ENCODE measurements around the gene HBS1L. TPM values are rescaled to one million over a fixed set of nuclear protein-coding genes. Genes with fewer than 3 reads are reported as not detected.

Gene HBS1L
- total and polyA plus RNA-seq, 10 of the 15 experiments (the other 5 are each of a cell fraction or from before 2014, with no cell fraction given): 58.7 to 142 (median 78.8) TPM

- H3K27me3 ChIP-seq (replicated peaks in 1 of 2; ENCODE audit: control insufficient read depth in 2 of 2, insufficient read depth in 2 of 2, low read length in 1 of 2): no peaks in the 10 kb centered on the region
- BruUV-seq (replicated peaks): no TSS peak
- H3K4me3 ChIP-seq: no peak overlapping the region
- ATAC-seq (peak; percentile 66), DNase-seq (ENCODE audit: low read depth, low spot score) (no peak), FAIRE-seq (no peak)
- H4K20me1 ChIP-seq (ENCODE audit: control insufficient read depth, insufficient read depth): no peaks in the 10 kb centered on the region
- H2AFZ ChIP-seq (ENCODE audit: control insufficient read depth, low read depth, low read length): peak overlapping the region; percentile 6; the same call in 1 of the 2 replicates
- in situ Hi-C loops (cut with MboI): no loop called here
- H3K79me2 ChIP-seq (ENCODE audit: control insufficient read depth, insufficient read depth, low read length): no peaks in the 10 kb centered on the region
- H3K9me3 ChIP-seq (replicated peaks; ENCODE audit: control insufficient read depth, insufficient read depth, low read length): peaks cover 5% of the 10 kb centered on the region; the same call in 2 of the 3 replicates
- H3K9ac ChIP-seq (ENCODE audit: control insufficient read depth, insufficient read depth, low read length): no peak overlapping the region
- ChIA-PET CTCF (no interaction called here), RAD21 (ENCODE audit: unreplicated experiment) (interaction anchor here (1.2 kb wide), 1 partner anchor 36 kb away, joined by 3 read pairs; no protein-coding TSS in a partner anchor), POLR2A (interaction anchor here (3.7 kb wide), 1 partner anchor 11 kb away, joined by 21 read pairs; the partner anchor contains the start of gene HBS1L), SMC1A (ENCODE audit: uncharacterized antibody, unreplicated experiment) (interaction anchor here (4.9 to 7.1 kb wide), 2 partner anchors 12 to 19 kb away, joined by 23 to 40 read pairs; partner anchors contain the start of gene HBS1L)
- no peaks in the 10 kb centered on the region; the same call in 1 of the 2 replicates for H3K4me1 ChIP-seq (ENCODE audit: control insufficient read depth, insufficient read depth, low read length)
- TF ChIP-seq SPI1 (IDR thresholded peaks at IDR 0.05; ENCODE audit: borderline replicate concordance, insufficient read depth, low read depth, low read length) (peak; percentile 68), GATAD2B (conservative IDR thresholded peaks at IDR 0.05; ENCODE audit: low read depth) (peak; percentile 48; the same call in 1 of the 2 replicates), ETV6 (conservative IDR thresholded peaks at IDR 0.05 in 1 of 2, IDR thresholded peaks at IDR 0.05 in 1 of 2; ENCODE audit: borderline replicate concordance in 1 of 2, low read depth in 1 of 2) (peak in 1 of 2 experiments; percentile 40; a peak in 1 of 4 replicates), EED (IDR thresholded peaks at IDR 0.05; ENCODE audit: low read depth) (peak; percentile 64), IKZF2 (IDR thresholded peaks at IDR 0.05) (peak in 1 of 2 experiments; percentile 38; a peak in 1 of 4 replicates), STAT1 (conservative IDR thresholded peaks at IDR 0.05) (no peak), IRF3 (IDR thresholded peaks at IDR 0.05) (no peak), ATF7 (IDR thresholded peaks at IDR 0.05; ENCODE audit: low read depth) (peak; percentile 37; the same call in 1 of the 2 replicates), ATF2 (IDR thresholded peaks at IDR 0.05; ENCODE audit: low read length) (peak; percentile 68), TARDBP (IDR thresholded peaks at IDR 0.05; ENCODE audit: borderline replicate concordance) (no peak)
- no peak overlapping the region for H3K27ac ChIP-seq (ENCODE audit: control insufficient read depth, insufficient read depth)
- intact Hi-C loops (cut with micrococcal nuclease; ENCODE audit: unreplicated experiment): no loop called here
- no peak overlapping the region for H3K4me2 ChIP-seq (ENCODE audit: control insufficient read depth, insufficient read depth)
- no peaks in the 10 kb centered on the region for H3K36me3 ChIP-seq (ENCODE audit: control insufficient read depth in 2 of 2, insufficient read depth in 2 of 2, low read length in 1 of 2)
- WGBS (ENCODE audit: insufficient coverage, insufficient replicate concordance, low lambda C conversion rate, missing lambda C conversion rate): 31% methylated on average over 3 of the region's 3 CpGs
Observed at GRCh38 chr6:135066806-135067205, 12.2 kb upstream of the HBS1L start.

Data from GM12878 (cell line).